Measurements from ENCODE around the gene GPC3. TPM values are rescaled to one million over a fixed set of nuclear protein-coding genes. Genes with fewer than 3 reads are reported as not detected.

GPC3 gene
- total RNA-seq, 4 donors from 2014 or later = 8.4 to 28.2 (median 20.4) TPM

- Histone ChIP-seq H3K4me3 (replicated peaks in 1 of 3) (no peak overlapping the region), H3K27me3 (no peaks in the 10 kb centered on the region), H3K36me3 (no peaks in the 10 kb centered on the region), H3K27ac (no peak overlapping the region), H3K4me1 (no peaks in the 10 kb centered on the region), H3K9me3 (no peaks in the 10 kb centered on the region)
- 83 to 89% methylated on average over 1 of the region's 1 CpG for WGBS, 2 donors
- no peak for TF ChIP-seq POLR2A (IDR thresholded peaks at IDR 0.05)
- TF ChIP-seq, protein P1, sequence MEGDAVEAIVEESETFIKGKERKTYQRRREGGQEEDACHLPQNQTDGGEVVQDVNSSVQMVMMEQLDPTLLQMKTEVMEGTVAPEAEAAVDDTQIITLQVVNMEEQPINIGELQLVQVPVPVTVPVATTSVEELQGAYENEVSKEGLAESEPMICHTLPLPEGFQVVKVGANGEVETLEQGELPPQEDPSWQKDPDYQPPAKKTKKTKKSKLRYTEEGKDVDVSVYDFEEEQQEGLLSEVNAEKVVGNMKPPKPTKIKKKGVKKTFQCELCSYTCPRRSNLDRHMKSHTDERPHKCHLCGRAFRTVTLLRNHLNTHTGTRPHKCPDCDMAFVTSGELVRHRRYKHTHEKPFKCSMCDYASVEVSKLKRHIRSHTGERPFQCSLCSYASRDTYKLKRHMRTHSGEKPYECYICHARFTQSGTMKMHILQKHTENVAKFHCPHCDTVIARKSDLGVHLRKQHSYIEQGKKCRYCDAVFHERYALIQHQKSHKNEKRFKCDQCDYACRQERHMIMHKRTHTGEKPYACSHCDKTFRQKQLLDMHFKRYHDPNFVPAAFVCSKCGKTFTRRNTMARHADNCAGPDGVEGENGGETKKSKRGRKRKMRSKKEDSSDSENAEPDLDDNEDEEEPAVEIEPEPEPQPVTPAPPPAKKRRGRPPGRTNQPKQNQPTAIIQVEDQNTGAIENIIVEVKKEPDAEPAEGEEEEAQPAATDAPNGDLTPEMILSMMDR (IDR thresholded peaks at IDR 0.05) = no peak
- DNase-seq = no peak
- intact Hi-C loops (cut with DNase I) = no loop called here
Observed at GRCh38 chrX:133600536-133600935, 384.9 kb downstream of the GPC3 start.

DNA sequence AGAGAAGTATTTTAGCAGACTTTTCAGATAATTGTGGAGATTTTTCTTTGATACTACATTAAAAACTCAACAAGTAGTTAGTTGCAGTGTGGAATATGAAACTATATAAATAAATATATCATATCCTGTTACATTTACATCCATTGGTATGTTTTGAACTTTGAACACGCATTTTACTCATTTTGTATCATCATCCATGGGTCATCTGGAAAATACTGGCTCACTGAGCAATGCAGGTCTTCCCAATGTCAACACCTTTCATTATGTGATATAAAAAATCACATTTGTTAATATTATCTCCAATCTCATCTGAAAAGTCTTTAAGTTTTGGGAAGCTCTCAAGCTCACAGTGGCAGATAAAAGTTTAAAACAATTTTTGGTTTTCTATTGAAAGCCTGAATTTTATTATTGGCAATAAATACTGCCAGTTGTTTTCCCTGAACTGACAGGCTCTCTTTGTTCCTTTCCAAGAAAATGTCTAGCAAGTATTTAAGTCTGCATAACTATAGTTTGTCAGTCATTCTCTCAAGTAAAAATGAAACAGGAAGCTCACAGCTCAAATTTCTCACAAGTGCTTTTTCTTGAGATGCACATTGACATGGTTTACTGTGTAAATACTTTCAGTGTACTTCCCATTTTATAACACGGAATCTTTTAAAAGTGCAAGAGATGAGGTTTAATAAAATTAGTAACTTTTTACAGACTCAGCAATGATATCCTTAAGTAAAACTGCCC lies 386.6 kb downstream of the GPC3 start:
- no peaks in the 10 kb centered on the region for H3K4me1 ChIP-seq
- no peak for DNase-seq
- TF ChIP-seq, protein P1 (IDR thresholded peaks at IDR 0.05) = no peak
- no peaks in the 10 kb centered on the region for H3K9me3 ChIP-seq
- no peak overlapping the region for H3K27ac ChIP-seq
- intact Hi-C loops (cut with DNase I) = no loop called here
- H3K4me3 ChIP-seq (replicated peaks in 1 of 3) = no peak overlapping the region
- H3K36me3 ChIP-seq = no peaks in the 10 kb centered on the region
- WGBS, 2 donors = 79 to 86% methylated on average over 2 of the region's 2 CpGs
- H3K27me3 ChIP-seq = no peaks in the 10 kb centered on the region

- Histone ChIP-seq H3K27ac (no peak overlapping the region), H3K36me3 (no peaks in the 10 kb centered on the region), H3K4me1 (no peaks in the 10 kb centered on the region), H3K4me3 (replicated peaks in 1 of 3) (no peak overlapping the region), H3K27me3 (no peaks in the 10 kb centered on the region), H3K9me3 (no peaks in the 10 kb centered on the region)
- WGBS, 2 donors = 91% methylated on average over 3 of the region's 3 CpGs
- intact Hi-C loops (cut with DNase I) = no loop called here
- no peak for DNase-seq
- TF ChIP-seq POLR2A (IDR thresholded peaks at IDR 0.05) = no peak
- TF ChIP-seq, protein P1 (IDR thresholded peaks at IDR 0.05) = no peak
Observed at GRCh38 chrX:133594156-133594555, 391.2 kb downstream of the GPC3 start.

- no peak overlapping the region for H3K4me3 ChIP-seq (replicated peaks in 1 of 3)
- no peak for DNase-seq
- no peaks in the 10 kb centered on the region for H3K36me3 ChIP-seq
- TF ChIP-seq, protein P1 (IDR thresholded peaks at IDR 0.05) = no peak
- TF ChIP-seq POLR2A (IDR thresholded peaks at IDR 0.05) = no peak
- 89 to 95% methylated on average over 5 of the region's 5 CpGs for WGBS, 2 donors
- no peaks in the 10 kb centered on the region for H3K9me3 ChIP-seq
- H3K27me3 ChIP-seq = no peaks in the 10 kb centered on the region
- no peak overlapping the region for H3K27ac ChIP-seq
- no peaks in the 10 kb centered on the region for H3K4me1 ChIP-seq
- intact Hi-C loops (cut with DNase I) = no loop called here
Observed at GRCh38 chrX:133593531-133593930, 391.9 kb downstream of the GPC3 start.

- 87 to 95% methylated on average over 7 of the region's 7 CpGs for WGBS, 2 donors
- Histone ChIP-seq H3K36me3 (no peaks in the 10 kb centered on the region), H3K27me3 (no peaks in the 10 kb centered on the region), H3K4me3 (replicated peaks in 1 of 3) (no peak overlapping the region), H3K9me3 (no peaks in the 10 kb centered on the region), H3K4me1 (no peaks in the 10 kb centered on the region), H3K27ac (no peak overlapping the region)
- TF ChIP-seq, protein P1 (IDR thresholded peaks at IDR 0.05) = no peak
- no peak for TF ChIP-seq POLR2A (IDR thresholded peaks at IDR 0.05)
- DNase-seq = no peak
- intact Hi-C loops (cut with DNase I) = no loop called here
Observed at GRCh38 chrX:133590703-133591505, 394.5 kb downstream of the GPC3 start.

Measured in thyroid gland (tissue), 4 donors.